Fibroblast of skin of right biceps (primary cell): ENCODE data around the gene SBF2.
"Not testable (repeated sequence)": the region's sequence is repeated elsewhere in the genome, so short reads cannot be mapped to it uniquely, and the experiment has no call there.

Source experiments
- DNase-seq: peaks from one replicate; pipeline ENCODE4 v3.0.0-alpha.2; 2013

The SBF2 gene

DNA sequence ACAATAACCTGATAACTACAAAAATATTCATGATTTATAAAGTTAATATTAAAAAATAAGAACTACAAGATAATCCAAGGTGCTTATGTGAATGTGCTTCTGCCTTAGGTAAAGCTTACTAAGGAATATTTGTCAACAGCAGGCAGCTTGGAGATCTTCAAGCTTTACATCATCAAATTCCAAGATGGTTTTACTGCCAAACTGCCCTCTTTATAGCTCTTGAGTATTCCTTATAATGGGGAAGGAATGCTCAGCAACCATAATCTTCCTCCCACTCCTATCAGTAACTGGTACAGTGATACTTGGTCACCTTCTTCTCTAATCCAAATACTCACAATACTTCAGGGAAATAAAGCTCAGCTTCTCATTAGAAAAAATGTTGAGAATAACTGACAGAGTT lies 30.1 kb downstream of the SBF2 start:
- DNase-seq = peak; percentile 84

DNA sequence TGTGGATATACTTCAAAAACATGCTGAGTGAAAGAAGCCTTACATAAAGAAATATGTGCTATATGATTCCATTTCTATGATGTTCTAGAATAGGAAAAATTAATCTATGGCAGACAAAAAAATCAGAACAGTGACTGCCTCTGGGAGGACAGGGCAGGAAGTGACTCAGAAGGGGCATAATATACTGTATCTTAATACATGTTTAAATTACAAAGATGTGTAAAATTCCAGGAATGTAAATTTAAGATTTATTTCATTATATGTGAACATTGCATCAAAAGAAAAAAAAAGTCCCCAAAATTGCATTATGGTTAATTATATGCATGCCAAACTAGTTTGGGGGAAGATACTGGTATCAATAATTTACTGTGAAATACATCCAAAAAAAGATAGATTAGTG lies 32.2 kb downstream of the SBF2 start:
- DNase-seq = peak; percentile 73

DNA sequence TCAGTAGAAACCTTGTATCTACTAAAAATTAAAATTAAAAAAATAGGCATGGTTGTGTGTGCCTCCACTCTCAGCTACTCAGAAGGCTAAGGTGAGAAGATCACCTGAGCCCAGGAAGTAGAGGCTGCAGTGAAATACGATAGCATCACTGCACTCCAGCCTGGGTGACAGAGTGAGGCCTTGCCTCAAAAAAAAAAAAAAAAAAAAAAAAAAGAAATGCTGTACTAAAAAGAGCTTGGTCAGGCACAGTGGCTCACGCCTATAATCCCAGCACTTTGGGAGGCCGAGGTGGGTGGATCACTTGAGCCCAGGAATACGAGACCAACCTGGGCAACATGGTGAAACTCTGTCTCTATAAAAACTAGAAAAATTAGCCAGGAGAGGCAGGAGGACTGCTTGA lies 36.5 kb downstream of the SBF2 start:
- DNase-seq = no peak

DNA sequence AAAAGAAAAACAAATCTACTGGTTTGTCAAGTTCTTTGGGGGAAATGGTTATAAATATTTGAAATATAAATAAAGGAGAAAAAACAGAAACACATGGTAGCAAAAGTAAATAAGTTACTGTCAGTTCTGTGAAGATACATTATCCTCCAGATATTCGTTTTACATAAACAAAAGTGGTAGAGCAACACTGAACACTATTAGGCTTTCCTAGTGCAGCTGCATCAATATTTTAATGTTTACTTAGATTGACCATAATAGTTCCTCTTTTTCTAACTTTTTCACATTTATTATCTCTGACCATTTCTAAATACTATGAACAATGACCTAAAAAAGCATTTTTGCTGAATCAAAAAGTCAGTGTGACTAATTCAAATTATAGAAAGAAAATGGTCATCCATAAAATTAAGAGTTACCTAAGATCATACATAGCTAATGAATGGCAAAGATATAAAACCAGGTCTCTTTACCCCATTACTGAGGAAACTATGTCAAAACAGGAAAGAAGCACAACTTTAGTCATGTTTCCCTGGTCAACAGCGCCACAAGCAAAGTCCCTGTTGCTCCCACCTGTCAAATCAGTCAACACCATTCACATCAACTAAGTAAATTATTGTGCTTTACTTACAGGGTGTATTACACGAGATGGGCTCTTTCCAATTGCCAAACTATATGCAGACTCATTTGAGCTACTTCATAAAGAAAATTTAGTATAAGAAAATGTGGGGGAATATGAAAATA lies 38.5 kb downstream of the SBF2 start:
- no peak for DNase-seq

DNA sequence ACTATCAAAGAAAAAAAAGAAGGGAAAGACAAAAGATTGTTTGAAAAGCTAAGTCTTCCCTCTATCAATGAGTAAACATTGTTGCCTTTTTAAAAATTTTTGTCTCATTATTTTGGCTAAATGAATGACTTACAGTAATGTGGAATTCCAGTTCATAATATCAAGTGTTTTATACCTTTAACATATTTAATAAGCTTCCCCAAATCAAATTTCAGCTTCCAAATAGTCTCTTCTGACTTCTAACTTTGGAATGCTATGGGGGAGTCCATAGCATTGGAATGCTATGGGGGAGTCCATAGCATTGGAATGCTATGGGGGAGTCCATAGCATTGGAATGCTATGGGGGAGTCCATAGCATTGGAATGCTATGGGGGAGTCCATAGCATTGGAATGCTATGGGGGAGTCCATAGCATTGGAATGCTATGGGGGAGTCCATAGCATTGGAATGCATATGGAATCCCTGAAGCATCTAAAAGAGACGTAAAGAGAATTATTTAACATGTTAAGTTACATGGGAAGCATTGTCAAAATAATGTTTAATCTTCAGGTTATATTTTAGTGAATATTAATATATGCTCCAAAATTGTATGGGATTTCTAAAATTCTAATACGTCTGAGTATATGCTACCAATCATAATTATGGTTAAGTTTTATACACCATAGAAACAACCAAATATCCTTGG lies 44.4 kb downstream of the SBF2 start:
- peak; percentile 86 for DNase-seq

DNA sequence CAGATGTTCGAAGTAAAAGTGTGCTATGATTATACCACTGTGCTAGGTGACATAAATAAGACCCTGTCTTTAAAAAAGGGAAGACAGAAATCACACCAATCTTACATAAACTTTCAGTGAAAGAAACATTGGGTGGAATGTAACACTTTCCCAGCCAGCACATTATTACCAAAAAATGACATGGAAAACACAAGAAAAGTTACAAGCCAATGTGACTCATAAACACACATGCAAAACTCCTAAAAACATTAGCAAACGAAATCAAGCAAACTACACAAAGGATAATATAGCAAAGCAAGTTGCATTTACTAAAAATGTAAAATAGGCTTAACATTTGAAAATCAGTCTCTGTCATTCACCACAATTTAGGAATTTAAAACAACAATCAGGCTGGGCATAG lies 47.0 kb downstream of the SBF2 start:
- peak; percentile 64 for DNase-seq

DNA sequence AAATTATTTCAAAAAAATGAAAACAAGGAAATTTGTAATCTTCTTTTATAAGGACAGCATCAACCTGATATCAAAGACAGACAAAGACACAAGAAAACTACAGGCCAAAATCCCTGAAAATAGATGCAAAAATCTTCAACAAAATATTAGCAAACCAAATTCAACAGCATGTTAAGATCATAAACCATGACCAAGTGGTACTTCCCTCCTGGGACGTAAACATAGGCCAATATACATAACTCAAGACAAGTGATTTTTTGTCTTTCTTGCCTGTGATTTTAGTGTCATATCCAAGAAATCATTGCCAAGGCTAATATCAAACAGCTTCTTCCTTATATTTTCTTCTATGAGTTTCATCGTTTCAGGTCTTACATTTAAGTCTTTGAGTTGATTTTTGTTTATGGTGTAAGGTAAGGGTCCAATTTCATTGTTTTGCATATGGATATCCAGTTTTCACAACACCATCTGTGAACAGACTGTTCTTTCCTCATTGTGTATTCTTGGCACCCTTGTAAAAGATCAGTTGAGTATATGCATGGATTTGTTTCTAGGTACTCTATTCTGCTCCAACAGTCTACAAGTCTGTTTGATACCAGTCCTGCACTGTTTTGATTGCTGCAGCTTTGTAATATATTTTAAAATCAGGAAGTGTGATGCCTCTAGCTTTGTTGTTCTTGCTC lies 50.0 kb downstream of the SBF2 start:
- DNase-seq = no peak

DNA sequence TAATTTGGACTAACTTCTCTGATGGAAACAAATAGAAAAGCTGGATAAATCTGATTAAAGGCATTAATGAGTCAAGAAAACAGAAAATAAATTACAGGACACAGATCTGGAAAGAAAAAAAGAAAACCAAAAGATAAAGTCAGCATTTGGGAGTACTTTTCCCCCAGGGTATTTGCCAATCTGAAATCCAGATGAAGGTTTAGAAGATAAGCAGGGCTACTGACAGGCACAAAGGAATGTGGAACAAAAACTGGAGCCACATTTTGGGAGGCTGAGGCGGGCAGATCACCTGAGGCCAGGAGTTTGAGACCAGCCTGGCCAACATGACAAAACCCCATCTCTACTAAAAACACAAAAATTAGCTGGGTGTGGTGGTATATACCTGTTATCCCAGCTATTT lies 57.2 kb downstream of the SBF2 start:
- no peak for DNase-seq

DNA sequence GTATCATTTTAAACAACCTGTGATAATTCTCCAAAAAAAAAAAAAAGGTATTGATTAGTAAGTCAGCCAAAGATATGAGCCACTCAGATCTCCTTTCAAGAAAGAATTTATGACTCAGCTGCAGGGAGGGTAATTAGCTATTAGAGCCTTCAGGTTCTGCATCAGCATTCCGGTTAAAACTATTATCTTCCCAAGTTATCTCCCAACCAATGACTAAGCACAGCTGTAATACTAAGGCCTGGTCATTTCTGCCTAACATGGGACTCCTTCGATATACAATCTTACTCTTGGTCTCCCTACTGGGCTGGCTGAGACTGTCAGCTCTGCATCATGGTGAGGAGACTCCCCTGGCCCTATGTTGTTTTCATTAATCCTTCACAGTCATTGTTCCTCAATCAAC lies 60.4 kb downstream of the SBF2 start:
- DNase-seq = peak; percentile 93

DNA sequence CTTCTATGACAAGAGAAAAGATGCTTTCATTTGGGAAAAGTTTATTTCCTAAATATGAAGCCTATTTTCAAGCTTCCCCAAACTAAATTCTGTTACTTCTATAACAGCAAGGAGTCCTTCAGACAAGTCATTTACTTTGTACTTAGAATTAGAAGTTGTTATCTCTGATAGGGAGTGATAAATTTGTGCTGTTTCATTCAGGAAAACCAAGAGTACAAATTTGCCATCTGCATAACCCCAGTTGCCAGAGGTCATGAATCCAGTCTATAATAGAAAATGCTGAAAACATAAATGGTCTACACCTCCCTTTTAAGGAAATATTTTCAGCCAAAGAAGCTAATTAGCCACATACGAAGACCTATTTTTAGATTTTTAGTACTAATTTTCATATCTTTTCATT lies 61.3 kb downstream of the SBF2 start:
- DNase-seq = no peak

DNA sequence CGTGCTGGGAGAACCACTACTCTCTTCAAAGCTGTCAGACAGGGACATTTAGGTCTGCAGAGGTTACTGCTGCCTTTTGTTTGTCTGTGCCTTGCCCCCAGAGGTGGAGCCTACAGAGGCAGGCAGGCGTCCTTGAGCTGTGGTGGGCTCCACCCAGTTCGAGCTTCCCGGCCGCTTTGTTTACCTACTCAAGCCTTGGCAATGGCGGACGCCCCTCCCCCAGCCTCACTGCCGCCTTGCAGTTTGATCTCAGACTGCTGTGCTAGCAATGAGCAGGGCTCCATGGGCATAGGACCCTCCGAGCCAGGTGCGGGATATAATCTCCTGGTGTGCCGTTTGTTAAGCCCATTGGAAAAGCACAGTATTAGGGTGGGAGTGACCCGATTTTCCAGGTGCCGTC lies 62.2 kb downstream of the SBF2 start:
- not testable (repeated sequence) for DNase-seq

DNA sequence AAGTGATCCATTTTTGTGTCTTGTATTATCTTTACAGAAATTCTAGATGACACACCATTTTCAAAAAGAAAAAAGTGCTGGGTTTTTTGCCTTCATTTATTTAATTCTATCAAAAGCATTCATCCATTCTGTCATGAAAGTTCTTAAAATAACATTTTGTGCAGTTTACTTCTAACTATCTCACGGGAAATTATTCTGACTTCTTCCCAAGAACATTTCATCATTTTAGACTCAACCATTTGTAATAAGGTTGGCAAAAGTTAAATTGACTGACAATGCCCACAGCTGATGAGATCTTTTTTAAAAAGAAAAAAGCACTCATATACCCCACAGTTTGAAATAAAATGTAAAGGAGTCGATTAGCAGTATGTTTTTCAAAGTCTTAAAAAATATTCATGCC lies 68.5 kb downstream of the SBF2 start:
- DNase-seq = no peak

DNA sequence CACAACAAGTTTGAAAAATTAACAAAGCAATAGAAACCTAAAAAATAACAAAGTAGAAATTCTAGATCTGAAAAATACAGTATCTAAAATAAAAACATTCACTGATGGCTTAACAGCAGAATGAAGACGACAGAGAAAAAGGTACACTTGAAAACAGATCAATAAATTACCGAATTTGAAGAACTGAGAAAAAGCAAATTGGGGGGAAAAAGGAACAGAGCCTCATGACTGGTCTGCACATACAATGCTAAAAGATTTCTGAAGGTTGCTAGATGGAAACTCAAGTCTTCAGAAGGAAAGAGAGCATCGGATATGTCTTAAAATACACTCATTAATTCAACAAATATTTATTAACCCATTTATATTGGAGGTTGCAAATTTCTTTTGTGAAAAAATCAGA lies 71.6 kb downstream of the SBF2 start:
- DNase-seq = no peak

DNA sequence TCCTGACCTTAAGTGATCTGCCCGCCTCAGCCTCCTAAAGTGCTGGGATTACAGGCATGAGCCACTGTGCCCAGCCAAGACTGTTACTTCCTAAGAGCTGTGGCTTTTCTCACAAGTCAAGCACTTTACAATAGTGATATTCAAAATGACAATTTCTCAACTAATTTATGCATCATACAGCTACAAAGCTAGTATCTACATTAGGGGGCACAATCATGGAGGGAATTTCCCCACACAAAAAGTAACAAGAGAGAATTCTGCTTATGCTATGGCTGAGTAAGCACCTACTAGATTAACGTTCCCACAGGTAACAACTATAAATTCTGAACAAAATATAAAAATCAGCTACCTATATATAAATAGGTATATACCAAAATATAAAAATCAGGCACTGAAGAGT lies 72.7 kb downstream of the SBF2 start:
- DNase-seq = no peak

DNA sequence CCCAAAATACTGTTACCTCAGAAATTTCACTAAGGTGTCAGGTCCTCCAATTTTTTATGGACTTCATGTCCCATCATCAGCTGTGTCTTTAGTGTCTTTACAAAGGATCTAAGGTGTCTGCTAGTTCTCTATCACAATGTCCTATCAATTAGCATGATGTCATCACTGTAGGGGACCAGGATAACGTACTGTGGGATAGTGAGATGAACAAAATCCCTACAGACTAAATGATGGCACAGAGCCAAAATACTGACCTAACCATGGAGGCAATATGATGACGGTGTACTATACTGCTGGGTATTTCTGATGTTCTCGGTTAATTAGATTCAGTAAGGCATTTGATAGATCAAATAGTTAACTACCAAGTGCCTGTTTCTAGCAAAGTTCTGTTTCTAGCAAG lies 82.5 kb downstream of the SBF2 start:
- no peak for DNase-seq

DNA sequence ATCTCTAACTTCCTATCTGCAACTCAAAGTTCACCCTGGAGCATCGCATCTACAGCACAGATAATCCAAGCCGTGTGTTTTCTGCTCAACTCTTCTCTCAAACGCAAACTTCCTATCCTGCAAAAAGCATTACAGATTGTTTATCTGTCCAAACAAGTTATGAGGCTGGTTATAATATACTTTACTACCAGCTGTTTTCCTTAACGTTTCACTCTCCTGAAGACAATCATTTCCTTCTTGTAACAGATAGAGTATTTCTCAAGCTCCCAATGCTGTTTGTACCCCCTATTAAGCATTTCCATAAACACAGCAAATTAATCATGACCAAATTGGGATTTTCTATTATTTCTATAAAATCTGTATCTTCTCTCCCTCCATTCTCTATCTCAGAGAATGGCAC lies 84.7 kb downstream of the SBF2 start:
- DNase-seq = no peak

DNA sequence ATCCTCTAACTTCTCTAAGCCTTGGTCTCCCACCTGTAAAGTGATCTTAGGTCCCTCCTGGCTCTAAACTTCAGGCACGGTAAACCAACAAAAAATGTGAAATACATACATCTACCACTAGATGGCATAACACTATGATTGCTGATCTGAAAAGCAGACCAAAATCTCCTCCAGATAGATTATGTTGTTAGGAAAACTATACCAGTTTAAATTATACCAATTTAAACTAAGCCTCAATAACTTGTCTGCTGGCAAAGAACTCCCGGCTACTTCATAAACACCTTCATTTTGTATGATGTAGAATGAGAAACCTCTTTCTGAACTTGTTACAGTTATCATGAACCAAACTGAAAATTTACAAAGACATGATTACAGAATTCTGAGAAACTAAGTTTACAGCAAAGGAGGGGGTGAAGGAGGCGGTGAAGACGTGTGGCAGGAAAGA lies 85.9 kb downstream of the SBF2 start:
- peak; percentile 50 for DNase-seq

DNA sequence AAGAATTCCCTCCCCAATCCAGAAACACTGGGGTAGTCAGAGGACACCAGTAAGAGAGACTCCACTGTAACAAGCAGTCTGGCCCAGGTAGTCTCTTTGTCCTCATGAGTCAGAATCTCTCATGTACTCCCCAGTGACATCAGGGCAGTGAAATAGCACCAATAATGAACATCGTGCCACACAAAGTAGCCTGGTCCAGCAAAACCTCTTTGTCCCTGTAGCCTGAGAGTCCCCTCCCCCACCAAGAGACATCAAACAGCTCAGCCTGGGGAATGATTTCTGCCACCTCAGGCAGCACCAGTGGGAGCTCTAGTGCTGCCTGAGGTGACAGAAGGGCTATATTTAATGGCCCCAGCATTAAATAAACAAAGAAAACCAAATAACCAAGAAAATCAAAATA lies 88.1 kb downstream of the SBF2 start:
- DNase-seq = no peak

DNA sequence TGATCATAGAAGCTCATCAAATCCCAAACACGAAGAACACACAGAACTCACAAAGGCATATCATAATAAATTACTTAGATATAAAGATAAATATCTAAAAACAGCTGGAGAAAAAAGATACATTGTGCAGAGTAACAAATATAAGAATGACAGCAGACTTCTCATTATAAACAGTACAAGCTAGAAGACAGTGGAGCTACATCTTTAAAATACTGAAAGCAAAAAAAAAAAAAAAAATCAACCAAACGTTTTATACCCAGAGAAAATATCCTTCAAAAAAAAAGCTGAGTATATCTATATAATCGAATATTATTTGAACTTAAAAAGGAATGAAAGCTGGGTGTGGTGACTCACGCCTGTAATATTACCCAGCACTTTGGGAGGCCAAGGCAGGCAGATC lies 90.0 kb downstream of the SBF2 start:
- DNase-seq = no peak

DNA sequence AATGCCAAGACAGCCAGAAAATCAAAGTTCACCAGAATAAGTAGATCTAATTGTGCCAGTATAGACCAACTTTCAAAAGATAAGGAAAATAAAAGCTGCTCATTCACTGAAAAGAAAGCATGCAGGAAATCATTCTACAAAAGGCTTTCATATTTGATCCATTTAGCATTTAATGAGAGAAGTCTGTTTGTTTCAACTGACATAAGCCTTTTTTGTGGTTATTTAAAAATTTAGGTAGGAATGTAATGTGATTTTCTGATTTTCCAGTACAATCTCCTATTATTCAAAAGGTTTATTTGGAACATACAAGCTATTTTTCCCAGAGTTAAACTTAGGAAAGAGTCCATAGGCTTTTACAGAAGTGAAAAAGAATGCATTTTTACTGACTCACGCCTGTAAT lies 92.7 kb downstream of the SBF2 start:
- DNase-seq = peak; percentile 36

DNA sequence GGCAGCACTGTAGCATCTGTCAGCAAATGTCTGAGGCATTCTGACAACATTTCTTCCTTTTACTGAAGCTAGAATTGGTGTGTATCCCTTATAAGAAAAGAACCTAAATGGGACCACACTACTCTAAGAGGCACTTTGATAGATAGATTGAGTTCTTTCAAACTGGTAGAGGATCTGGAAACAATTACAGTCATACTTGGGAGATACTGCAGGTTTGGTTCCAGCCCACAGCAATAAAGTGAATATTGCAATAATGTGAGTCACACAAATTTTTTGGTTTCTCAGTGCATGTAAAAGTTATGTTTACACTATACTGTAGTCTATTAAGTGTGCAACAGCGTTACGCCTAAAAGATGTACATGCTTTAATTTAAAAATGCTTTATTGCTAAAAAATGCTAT lies 96.9 kb downstream of the SBF2 start:
- DNase-seq = peak; percentile 88

DNA sequence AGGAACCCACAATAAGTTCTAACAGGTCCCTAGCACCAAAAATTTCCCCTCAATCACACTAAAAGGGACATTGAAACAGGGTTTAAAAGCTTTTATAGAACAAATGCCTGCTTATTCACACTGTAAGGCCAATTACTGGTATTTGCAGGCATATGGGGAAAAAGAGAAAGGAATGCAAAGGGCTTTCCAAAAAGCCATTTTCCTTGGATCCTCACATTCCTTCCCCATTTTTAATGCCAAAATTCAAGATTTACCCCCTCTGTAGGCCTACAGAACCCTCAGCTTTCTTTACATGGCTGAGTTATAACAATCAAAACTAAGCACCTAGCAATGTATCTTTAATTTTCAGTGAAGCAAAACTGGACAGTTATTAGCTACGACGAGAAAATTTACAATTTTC lies 102.0 kb downstream of the SBF2 start:
- DNase-seq = peak; percentile 41

DNA sequence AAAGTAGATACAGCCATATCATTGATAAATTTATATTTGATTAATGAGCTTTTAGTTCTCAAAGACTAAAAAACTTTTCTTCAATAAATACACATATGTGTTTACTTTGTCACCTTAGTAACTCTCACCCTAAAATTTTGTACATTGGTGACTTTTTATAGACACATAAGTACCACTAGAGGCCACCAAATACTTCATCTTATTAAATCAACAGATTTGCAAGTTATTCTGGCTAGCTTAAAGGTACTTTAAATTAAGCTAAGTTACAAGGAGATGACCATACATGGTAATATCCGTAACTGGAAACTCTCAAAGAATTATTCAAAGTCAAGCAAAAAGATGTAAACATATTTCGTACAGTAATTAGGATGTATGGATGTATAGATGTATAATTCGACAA lies 112.2 kb downstream of the SBF2 start:
- DNase-seq = peak; percentile 62

DNA sequence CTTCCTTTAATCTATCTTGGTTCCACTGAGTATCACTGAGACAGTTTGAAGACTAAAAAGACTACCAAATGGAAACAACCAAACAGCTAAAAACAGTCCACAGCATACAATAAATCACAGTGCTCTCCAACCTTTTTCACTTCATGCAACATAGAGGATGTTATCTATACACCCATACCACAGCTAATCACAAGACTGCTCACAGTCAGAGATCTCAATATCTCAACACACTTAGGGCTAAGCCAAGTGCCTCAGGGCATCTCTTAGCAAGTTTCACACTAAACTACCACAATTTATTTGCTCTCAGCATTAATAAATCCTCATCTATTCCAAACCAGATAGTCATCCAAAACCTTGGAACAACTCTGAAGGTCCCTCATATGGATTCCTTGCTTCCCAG lies 129.4 kb downstream of the SBF2 start:
- DNase-seq = no peak
